GM18867 (cell line): Measurements from ENCODE around the gene GRIA4.

Experiments
- ATAC-seq: cut with Tn5 transposase; IDR thresholded peaks from one replicate; pipeline ENCODE4 v1.9.1; 2021; ENCODE audit warnings: mild to moderate bottlenecking, moderate library complexity; ENCODE audit not compliant: unreplicated experiment

GRIA4 gene

GRCh38 chr11:105636496-105636895 lies 26.6 kb downstream of the GRIA4 start:
- ATAC-seq, result no peak

GRCh38 chr11:105639527-105639926 lies 29.7 kb downstream of the GRIA4 start:
- no peak for ATAC-seq

- ATAC-seq, result no peak
These were observed 31.6 kb downstream of the GRIA4 start for GRCh38 chr11:105641433-105641832.

- ATAC-seq, result no peak
These were observed 33.0 kb downstream of the GRIA4 start for GRCh38 chr11:105642870-105643269.

GRCh38 chr11:105644839-105645573 lies 35.1 kb downstream of the GRIA4 start:
- no peak for ATAC-seq

- no peak for ATAC-seq
These were observed 37.9 kb downstream of the GRIA4 start for GRCh38 chr11:105647780-105648179.

GRCh38 chr11:105648762-105649161 lies 38.9 kb downstream of the GRIA4 start:
- no peak for ATAC-seq

- ATAC-seq, result no peak
These were observed 55.4 kb downstream of the GRIA4 start for GRCh38 chr11:105665281-105665680.

GRCh38 chr11:105667441-105667840 lies 57.6 kb downstream of the GRIA4 start:
- no peak for ATAC-seq

- no peak for ATAC-seq
These were observed 60.9 kb downstream of the GRIA4 start for GRCh38 chr11:105670811-105671210.

- ATAC-seq, result no peak
These were observed 63.2 kb downstream of the GRIA4 start for GRCh38 chr11:105673089-105673488.

- ATAC-seq, result no peak
These were observed 79.8 kb downstream of the GRIA4 start for GRCh38 chr11:105689631-105690030.

GRCh38 chr11:105690467-105690866 lies 80.6 kb downstream of the GRIA4 start:
- no peak for ATAC-seq

- no peak for ATAC-seq
These were observed 83.3 kb downstream of the GRIA4 start for GRCh38 chr11:105693075-105693759.

GRCh38 chr11:105696000-105696399 lies 86.1 kb downstream of the GRIA4 start:
- ATAC-seq, result peak; percentile 69

GRCh38 chr11:105697291-105697690 lies 87.4 kb downstream of the GRIA4 start:
- no peak for ATAC-seq

- peak; percentile 57 for ATAC-seq
These were observed 89.3 kb downstream of the GRIA4 start for GRCh38 chr11:105699203-105699602.

- no peak for ATAC-seq
These were observed 90.4 kb downstream of the GRIA4 start for GRCh38 chr11:105700271-105700670.

- ATAC-seq, result no peak
These were observed 91.2 kb downstream of the GRIA4 start for GRCh38 chr11:105701098-105701497.

GRCh38 chr11:105705786-105706530 lies 96.1 kb downstream of the GRIA4 start:
- no peak for ATAC-seq

GRCh38 chr11:105713106-105713505 lies 103.2 kb downstream of the GRIA4 start:
- ATAC-seq, result no peak

- ATAC-seq, result no peak
These were observed 103.8 kb downstream of the GRIA4 start for GRCh38 chr11:105713696-105714095.
